Measurements from ENCODE around the gene HRAS. TPM values are rescaled to one million over a fixed set of nuclear protein-coding genes. Genes with fewer than 3 reads are reported as not detected.

HRAS gene
- total and polyA plus RNA-seq, 10 of the 15 experiments (the other 5 are each of a cell fraction or from before 2014, with no cell fraction given), result 2.8 to 72.4 (median 31.7) TPM

GRCh38 chr11:494761-495536, 40.4 kb downstream of the HRAS start:
- in situ Hi-C loops (cut with MboI) (no loop called here), intact Hi-C loops (cut with micrococcal nuclease; ENCODE audit: unreplicated experiment) (no loop called here)
- Histone ChIP-seq H3K4me3 (no peak overlapping the region), H3K27ac (ENCODE audit: control insufficient read depth, insufficient read depth) (no peak overlapping the region), H3K4me1 (ENCODE audit: control insufficient read depth, insufficient read depth, low read length) (no peaks in the 10 kb centered on the region), H3K36me3 (ENCODE audit: control insufficient read depth in 2 of 2, insufficient read depth in 2 of 2, low read length in 1 of 2) (peaks cover 16 to 41% of the 10 kb centered on the region in 2 experiments), H3K4me2 (ENCODE audit: control insufficient read depth, insufficient read depth) (no peak overlapping the region), H2AFZ (ENCODE audit: control insufficient read depth, low read depth, low read length) (no peak overlapping the region), H3K79me2 (ENCODE audit: control insufficient read depth, insufficient read depth, low read length) (no peaks in the 10 kb centered on the region), H4K20me1 (ENCODE audit: control insufficient read depth, insufficient read depth) (no peaks in the 10 kb centered on the region), H3K27me3 (replicated peaks in 1 of 2; ENCODE audit: control insufficient read depth in 2 of 2, insufficient read depth in 2 of 2, low read length in 1 of 2) (no peaks in the 10 kb centered on the region), H3K9me3 (replicated peaks; ENCODE audit: control insufficient read depth, insufficient read depth, low read length) (no peaks in the 10 kb centered on the region), H3K9ac (ENCODE audit: control insufficient read depth, insufficient read depth, low read length) (no peak overlapping the region)
- TF ChIP-seq ZNF592 (IDR thresholded peaks at IDR 0.05) (no peak), PKNOX1 (IDR thresholded peaks at IDR 0.05) (0 out of 2 replicates have a peak, but pooled peaks have one; percentile 20)
- ChIA-PET CTCF (no interaction called here), POLR2A (no interaction called here), SMC1A (ENCODE audit: uncharacterized antibody, unreplicated experiment) (no interaction called here), RAD21 (ENCODE audit: unreplicated experiment) (no interaction called here)
- no peak for ATAC-seq
- FAIRE-seq, result no peak
- no peak for DNase-seq (ENCODE audit: low read depth, low spot score)
- BruUV-seq (replicated peaks), result no TSS peak
- WGBS (ENCODE audit: insufficient coverage, insufficient replicate concordance, low lambda C conversion rate, missing lambda C conversion rate), result 92% methylated on average over 35 of the region's 37 CpGs
